Measurements from ENCODE around the gene PHC2.

GRCh38 chr1:33436557-33437285 is 5.8 kb upstream of the PHC2 start:
- no peak for TF ChIP-seq REST (IDR thresholded peaks at IDR 0.05; ENCODE audit: low read depth)
- no peak for TF ChIP-seq NFIC (IDR thresholded peaks at IDR 0.05)
- TF ChIP-seq, protein P1, sequence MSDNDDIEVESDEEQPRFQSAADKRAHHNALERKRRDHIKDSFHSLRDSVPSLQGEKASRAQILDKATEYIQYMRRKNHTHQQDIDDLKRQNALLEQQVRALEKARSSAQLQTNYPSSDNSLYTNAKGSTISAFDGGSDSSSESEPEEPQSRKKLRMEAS (IDR thresholded peaks at IDR 0.05), result no peak
- TF ChIP-seq RAD21 (IDR thresholded peaks at IDR 0.05; ENCODE audit: low read depth), result no peak
